Gastroesophageal sphincter (tissue), 3 donors: Measurements from ENCODE around the gene RAB44.

ENCODE experiments used
- POLR2A ChIP-seq, 2 donors: fragments of 450-650 bp; IDR thresholded peaks; one replicate each; pipeline ENCODE4 v1.6.1; 2017; ENCODE audit warnings: antibody characterized with exemption in 2 of 2, mild to moderate bottlenecking in 2 of 2, moderate library complexity in 1 of 2
- TF ChIP-seq, protein P1 (sequence below), 4 experiments: fragments of 200-600 bp in 2 of 4; fragments of 450-650 bp in 2 of 4; sonication (generic) in 1 of 4; IDR thresholded peaks; one replicate each; pipeline ENCODE4 v1.5.1; 2017 to 2019; ENCODE audit warnings: antibody characterized with exemption in 4 of 4, mild to moderate bottlenecking in 2 of 4, moderate library complexity in 2 of 4

DNA sequence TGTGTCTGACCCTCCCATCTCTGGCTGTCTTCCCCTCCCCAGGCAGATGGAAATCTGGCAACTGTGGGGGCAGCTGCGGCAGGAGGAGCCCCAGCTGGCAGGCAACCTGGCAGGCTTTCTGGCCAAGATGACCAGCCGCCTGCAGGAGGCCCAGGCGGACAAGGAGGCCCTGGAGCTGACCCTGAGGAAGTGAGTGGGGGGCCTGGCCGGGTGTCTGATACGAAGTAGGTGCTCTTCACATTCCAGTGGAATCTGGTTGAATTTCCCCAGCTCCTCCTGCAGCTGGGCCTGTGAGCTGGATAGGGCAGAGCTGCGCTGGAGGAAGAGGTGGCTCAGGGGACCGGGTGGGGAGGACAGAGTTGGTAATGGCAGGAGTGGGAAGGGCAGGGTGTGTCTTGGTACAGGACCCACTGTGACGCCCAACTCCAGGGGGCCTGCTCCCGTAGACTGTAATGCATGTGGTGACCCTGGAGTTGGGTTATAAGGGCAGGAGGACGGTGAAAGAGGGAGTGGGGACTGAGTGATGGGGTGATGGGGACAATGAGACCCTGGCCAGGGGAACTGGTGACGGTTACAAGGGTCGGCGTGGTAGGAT, 19.7 kb downstream of the RAB44 start:
- TF ChIP-seq, protein P1, sequence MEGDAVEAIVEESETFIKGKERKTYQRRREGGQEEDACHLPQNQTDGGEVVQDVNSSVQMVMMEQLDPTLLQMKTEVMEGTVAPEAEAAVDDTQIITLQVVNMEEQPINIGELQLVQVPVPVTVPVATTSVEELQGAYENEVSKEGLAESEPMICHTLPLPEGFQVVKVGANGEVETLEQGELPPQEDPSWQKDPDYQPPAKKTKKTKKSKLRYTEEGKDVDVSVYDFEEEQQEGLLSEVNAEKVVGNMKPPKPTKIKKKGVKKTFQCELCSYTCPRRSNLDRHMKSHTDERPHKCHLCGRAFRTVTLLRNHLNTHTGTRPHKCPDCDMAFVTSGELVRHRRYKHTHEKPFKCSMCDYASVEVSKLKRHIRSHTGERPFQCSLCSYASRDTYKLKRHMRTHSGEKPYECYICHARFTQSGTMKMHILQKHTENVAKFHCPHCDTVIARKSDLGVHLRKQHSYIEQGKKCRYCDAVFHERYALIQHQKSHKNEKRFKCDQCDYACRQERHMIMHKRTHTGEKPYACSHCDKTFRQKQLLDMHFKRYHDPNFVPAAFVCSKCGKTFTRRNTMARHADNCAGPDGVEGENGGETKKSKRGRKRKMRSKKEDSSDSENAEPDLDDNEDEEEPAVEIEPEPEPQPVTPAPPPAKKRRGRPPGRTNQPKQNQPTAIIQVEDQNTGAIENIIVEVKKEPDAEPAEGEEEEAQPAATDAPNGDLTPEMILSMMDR (IDR thresholded peaks at IDR 0.05), result no peak
- no peak for TF ChIP-seq POLR2A (IDR thresholded peaks at IDR 0.05)
